ENCODE measurements around the gene ANTKMT.

The ANTKMT gene

DNA sequence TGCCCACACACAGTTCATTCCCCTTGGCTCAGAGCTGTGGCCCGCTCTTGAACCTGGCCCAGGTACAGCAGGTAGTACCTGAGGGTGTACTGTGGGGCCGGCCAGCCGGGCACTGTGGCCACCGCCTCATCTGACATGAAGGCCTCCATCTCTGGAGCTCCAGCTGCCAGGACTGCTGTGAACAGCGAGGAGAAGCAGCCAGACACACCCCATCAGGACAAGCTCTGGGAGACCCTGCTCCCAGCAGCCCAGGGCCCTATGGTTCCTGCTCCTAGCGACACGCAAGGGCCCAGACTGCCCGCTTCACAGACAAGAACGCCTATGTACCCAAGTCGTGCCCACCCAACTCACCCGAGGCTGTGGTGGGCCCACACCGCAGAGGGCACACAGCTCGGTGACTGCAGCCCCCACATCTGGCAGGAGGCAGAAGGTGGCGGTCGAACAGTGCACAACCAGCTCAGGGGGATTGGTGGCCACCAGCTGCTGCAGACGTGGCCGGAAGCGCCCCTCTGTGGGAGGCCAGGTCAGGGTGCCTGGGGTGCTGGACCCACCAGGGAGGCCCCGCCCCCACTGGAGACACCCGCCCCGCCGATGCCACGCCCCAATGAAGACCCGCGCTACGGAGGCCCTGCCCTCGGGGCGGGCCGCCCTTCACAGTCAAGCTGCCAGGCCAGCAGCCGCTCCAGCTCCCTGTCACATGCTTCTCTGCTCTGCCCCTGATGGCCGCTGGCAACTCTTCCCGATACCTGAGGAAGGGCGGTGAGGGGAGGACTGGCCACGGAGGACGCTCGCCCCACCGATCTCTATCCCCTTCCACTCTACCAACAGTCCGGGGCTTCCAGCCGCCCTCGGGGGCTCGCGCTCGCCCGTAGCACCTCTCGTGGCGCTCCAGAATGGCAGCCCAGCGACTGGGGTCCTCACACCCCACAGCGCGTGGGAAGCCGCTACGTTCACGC, 41.8 kb upstream of the ANTKMT start:
- peak; percentile 44 for ATAC-seq
- TF ChIP-seq SNAI2 (CRISPR knock-in tag; IDR thresholded peaks at IDR 0.05) (no peak), PPARA (CRISPR knock-in tag; IDR thresholded peaks at IDR 0.05; ENCODE audit: borderline replicate concordance) (no peak)
- TF ChIP-seq, protein P1, sequence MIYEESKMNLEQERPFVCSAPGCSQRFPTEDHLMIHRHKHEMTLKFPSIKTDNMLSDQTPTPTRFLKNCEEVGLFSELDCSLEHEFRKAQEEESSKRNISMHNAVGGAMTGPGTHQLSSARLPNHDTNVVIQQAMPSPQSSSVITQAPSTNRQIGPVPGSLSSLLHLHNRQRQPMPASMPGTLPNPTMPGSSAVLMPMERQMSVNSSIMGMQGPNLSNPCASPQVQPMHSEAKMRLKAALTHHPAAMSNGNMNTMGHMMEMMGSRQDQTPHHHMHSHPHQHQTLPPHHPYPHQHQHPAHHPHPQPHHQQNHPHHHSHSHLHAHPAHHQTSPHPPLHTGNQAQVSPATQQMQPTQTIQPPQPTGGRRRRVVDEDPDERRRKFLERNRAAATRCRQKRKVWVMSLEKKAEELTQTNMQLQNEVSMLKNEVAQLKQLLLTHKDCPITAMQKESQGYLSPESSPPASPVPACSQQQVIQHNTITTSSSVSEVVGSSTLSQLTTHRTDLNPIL (CRISPR knock-in tag; IDR thresholded peaks at IDR 0.05; ENCODE audit: low read depth), result no peak

DNA sequence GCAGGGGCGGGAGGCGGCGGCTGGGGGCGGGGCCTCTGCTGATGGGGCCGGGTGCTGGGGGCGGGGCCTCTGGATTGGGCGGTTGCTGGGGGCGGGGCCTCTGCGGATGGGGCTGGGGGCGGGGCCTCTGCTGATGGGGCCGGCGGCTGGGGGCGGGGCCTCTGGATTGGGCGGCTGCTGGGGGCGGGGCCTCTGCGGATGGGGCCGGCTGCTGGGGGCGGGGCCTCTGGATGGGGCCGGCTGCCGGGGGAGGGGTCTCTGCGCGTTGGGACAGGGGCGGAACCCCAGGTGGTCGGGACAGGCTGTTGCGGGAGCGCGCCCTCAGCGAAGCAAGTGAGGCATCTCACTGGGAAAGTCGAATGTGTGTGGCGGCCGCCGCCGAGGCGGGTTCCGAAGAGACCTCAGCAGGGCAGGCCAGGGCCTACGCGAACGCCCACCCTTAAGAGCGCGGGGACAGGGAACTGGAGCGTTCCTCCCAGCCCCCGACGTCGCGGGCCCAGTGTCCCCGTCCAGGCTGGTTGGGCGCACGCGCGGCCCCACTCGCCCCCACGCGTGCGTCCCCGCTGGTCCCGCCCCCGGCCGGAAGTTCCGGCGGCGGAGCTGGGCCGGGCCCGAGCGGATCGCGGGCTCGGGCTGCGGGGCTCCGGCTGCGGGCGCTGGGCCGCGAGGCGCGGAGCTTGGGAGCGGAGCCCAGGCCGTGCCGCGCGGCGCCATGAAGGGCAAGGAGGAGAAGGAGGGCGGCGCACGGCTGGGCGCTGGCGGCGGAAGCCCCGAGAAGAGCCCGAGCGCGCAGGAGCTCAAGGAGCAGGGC, 40.9 kb upstream of the ANTKMT start, which contains the start of gene STUB1:
Gene STUB1, plus strand, starts transcription at position 597 of the 811 bp plus-strand sequence. Its CDS starts 116 bp downstream, at position 713.
- TF ChIP-seq BACH2 (CRISPR knock-in tag; IDR thresholded peaks at IDR 0.05; ENCODE audit: borderline replicate concordance) (no peak), TOX (CRISPR knock-in tag; IDR thresholded peaks at IDR 0.05; ENCODE audit: borderline replicate concordance) (no peak), ESRRG (CRISPR knock-in tag; IDR thresholded peaks at IDR 0.05) (no peak), ZFP30 (CRISPR knock-in tag; IDR thresholded peaks at IDR 0.05) (no peak), ZFP3 (CRISPR knock-in tag; IDR thresholded peaks at IDR 0.05) (no peak), RARB (CRISPR knock-in tag; IDR thresholded peaks at IDR 0.05) (no peak), ZNF565 (CRISPR knock-in tag; conservative IDR thresholded peaks at IDR 0.05; ENCODE audit: low read depth) (no peak), ZNF70 (CRISPR knock-in tag; IDR thresholded peaks at IDR 0.05) (no peak)
- TF ChIP-seq, protein P2, sequence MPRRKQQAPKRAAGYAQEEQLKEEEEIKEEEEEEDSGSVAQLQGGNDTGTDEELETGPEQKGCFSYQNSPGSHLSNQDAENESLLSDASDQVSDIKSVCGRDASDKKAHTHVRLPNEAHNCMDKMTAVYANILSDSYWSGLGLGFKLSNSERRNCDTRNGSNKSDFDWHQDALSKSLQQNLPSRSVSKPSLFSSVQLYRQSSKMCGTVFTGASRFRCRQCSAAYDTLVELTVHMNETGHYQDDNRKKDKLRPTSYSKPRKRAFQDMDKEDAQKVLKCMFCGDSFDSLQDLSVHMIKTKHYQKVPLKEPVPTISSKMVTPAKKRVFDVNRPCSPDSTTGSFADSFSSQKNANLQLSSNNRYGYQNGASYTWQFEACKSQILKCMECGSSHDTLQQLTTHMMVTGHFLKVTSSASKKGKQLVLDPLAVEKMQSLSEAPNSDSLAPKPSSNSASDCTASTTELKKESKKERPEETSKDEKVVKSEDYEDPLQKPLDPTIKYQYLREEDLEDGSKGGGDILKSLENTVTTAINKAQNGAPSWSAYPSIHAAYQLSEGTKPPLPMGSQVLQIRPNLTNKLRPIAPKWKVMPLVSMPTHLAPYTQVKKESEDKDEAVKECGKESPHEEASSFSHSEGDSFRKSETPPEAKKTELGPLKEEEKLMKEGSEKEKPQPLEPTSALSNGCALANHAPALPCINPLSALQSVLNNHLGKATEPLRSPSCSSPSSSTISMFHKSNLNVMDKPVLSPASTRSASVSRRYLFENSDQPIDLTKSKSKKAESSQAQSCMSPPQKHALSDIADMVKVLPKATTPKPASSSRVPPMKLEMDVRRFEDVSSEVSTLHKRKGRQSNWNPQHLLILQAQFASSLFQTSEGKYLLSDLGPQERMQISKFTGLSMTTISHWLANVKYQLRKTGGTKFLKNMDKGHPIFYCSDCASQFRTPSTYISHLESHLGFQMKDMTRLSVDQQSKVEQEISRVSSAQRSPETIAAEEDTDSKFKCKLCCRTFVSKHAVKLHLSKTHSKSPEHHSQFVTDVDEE (CRISPR knock-in tag; IDR thresholded peaks at IDR 0.05), result no peak
- TF ChIP-seq, protein P1 (CRISPR knock-in tag; IDR thresholded peaks at IDR 0.05; ENCODE audit: low read depth), result no peak
- ATAC-seq, result peak; percentile 48

DNA sequence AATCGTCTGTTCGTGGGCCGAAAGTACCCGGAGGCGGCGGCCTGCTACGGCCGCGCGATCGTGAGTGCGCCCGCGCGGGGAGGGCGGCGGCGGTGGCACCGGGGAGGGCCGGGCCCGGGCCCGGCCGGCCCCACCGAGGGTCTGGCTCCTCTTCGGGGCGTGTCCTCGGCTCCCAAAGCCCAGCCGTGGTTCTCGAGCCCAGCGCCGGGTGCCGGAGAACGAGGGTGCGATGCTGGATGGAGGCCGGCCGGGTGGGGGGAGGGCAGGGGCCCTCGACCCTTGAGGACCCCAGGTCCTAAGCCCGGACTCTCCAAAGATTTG, 40.4 kb upstream of the ANTKMT start:
- no peak for TF ChIP-seq TCF4 (CRISPR knock-in tag; IDR thresholded peaks at IDR 0.05; ENCODE audit: borderline replicate concordance)
- TF ChIP-seq, protein P1 (CRISPR knock-in tag; IDR thresholded peaks at IDR 0.05; ENCODE audit: low read depth), result no peak
- no peak for TF ChIP-seq TOX (CRISPR knock-in tag; IDR thresholded peaks at IDR 0.05; ENCODE audit: borderline replicate concordance)
- no peak for TF ChIP-seq CSDC2 (CRISPR knock-in tag; IDR thresholded peaks at IDR 0.05)
- TF ChIP-seq ZFP3 (CRISPR knock-in tag; IDR thresholded peaks at IDR 0.05), result no peak
- TF ChIP-seq RARB (CRISPR knock-in tag; IDR thresholded peaks at IDR 0.05), result no peak
- TF ChIP-seq ZNF70 (CRISPR knock-in tag; IDR thresholded peaks at IDR 0.05), result no peak
- TF ChIP-seq, protein P2 (CRISPR knock-in tag; IDR thresholded peaks at IDR 0.05), result no peak
- TF ChIP-seq, protein P3, sequence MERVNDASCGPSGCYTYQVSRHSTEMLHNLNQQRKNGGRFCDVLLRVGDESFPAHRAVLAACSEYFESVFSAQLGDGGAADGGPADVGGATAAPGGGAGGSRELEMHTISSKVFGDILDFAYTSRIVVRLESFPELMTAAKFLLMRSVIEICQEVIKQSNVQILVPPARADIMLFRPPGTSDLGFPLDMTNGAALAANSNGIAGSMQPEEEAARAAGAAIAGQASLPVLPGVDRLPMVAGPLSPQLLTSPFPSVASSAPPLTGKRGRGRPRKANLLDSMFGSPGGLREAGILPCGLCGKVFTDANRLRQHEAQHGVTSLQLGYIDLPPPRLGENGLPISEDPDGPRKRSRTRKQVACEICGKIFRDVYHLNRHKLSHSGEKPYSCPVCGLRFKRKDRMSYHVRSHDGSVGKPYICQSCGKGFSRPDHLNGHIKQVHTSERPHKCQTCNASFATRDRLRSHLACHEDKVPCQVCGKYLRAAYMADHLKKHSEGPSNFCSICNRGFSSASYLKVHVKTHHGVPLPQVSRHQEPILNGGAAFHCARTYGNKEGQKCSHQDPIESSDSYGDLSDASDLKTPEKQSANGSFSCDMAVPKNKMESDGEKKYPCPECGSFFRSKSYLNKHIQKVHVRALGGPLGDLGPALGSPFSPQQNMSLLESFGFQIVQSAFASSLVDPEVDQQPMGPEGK (CRISPR knock-in tag; IDR thresholded peaks at IDR 0.05; ENCODE audit: borderline replicate concordance), result no peak
- ATAC-seq, result no peak
